DMS153 treated with DMSO at 0.1 percent for 48 hours (cell line): ENCODE results near the gene CDK11A.
"Not testable (repeated sequence)": the region's sequence is repeated elsewhere in the genome, so short reads cannot be mapped to it uniquely, and the experiment has no call there.

Source experiments
- DNase-seq: peaks from one replicate; lab custom pipeline; 2025; ENCODE audit not compliant: unreplicated experiment; lab: John Stamatoyannopoulos, UW

CDK11A gene

DNA sequence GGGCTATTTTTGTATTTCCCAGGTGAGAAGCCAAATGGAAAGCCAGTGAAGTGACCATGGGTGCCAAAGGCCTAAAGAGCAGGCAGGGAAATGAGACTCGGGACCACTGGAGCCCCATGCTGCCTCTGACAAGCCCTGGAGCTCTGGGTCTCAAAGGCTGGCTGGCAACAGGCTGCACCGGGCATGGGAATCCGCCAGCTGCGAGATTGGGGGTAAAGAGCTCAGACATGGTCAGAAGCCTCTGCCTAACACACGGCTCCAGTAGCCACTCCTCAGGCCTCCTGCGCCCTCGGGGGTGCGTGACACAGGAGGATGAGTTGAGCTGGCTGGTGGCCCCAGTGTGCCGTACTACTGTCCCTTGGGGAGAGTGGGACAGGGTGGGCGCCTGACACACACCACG lies 59.8 kb downstream of the CDK11A start:
- not testable (repeated sequence) for DNase-seq

GRCh38 chr1:1662830-1663560 lies 61.2 kb downstream of the CDK11A start:
- not testable (repeated sequence) for DNase-seq

- DNase-seq, result not testable (repeated sequence)
Observed at GRCh38 chr1:1662392-1662791, 61.8 kb downstream of the CDK11A start.

DNA sequence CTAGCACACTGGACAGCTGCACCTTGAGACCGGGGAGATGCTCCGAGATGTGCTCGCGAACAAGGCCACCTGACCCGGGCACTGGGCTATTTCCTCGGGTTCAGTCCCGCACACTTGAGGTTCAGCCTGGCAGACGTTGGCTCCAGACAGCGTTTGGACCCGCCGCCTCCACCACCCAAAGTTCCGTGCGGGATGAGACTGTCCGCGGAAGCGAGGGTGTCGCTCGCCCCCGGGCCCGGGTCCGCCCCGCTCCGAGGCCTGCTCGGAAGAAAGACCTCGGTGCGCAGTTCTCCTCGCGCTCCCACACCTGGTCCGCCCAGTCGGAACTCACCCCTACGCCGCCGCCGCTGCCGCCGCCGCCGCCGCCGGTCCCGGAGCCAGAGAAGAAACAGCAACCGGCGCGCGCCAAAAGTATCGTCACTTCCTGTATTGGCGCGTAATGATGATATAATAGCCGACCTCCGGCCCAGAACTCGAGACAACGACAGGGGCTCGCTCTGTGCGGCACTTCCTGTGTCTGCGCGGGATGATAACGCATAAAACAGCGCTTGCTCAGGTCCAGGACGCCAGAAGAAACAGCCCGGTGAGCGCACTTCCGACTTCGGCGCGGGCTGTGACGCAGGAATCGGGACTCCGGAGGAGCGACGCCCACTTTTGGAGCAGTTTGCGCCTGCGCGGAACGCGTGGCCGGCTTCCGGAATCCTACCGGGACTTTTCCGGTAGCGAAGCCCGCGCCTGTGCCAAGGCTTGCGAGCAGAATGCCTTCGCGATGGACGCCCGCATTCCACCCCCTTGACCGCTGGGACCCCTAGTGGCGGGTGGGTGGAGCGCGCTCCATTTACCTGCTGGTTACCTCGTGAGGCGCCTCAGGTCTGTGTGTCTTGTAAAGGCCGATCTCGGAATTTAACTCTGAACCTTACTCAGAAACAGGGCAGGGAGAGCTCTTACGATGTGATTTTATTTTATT lies 65.3 kb downstream of the CDK11A start, which contains the start of gene CDK11B:
Gene CDK11B (minus strand): TSS at position 422 of the 967 bp plus-strand sequence. CDS start 1,519 bp downstream, outside the sequence.
- peak; percentile 95 for DNase-seq
